Measurements from ENCODE around the gene PCDHB12.
"Not testable (repeated sequence)": the region's sequence is repeated elsewhere in the genome, so short reads cannot be mapped to it uniquely, and the experiment has no call there.

DNA sequence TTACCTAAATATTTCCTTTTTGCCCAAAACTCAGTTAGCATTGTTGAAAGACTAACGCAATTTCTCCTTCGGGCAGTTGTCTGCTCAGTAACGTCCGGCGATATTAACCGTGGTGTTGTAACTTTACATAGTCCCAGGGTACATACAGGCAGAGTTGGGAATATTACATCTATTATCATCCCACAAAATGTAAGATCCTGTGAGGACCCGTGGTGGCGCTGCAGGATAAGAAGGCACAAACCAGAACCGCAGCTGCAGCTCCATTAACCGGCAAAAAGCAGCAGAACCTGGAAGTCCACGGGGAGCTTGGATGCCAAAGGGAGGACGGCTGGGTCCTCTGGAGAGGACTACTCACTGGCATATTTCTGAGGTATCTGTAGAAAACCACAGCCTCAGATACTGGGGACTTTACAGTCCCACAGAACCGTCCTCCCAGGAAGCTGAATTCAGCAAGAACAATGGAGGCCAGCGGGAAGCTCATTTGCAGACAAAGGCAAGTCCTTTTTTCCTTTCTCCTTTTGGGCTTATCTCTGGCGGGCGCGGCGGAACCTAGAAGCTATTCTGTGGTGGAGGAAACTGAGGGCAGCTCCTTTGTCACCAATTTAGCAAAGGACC lies 30.8 kb upstream of the PCDHB12 start, which contains the start of gene PCDHB8:
- TF ChIP-seq, protein P1, sequence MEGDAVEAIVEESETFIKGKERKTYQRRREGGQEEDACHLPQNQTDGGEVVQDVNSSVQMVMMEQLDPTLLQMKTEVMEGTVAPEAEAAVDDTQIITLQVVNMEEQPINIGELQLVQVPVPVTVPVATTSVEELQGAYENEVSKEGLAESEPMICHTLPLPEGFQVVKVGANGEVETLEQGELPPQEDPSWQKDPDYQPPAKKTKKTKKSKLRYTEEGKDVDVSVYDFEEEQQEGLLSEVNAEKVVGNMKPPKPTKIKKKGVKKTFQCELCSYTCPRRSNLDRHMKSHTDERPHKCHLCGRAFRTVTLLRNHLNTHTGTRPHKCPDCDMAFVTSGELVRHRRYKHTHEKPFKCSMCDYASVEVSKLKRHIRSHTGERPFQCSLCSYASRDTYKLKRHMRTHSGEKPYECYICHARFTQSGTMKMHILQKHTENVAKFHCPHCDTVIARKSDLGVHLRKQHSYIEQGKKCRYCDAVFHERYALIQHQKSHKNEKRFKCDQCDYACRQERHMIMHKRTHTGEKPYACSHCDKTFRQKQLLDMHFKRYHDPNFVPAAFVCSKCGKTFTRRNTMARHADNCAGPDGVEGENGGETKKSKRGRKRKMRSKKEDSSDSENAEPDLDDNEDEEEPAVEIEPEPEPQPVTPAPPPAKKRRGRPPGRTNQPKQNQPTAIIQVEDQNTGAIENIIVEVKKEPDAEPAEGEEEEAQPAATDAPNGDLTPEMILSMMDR (IDR thresholded peaks at IDR 0.05) = not testable (repeated sequence)
- not testable (repeated sequence) for TF ChIP-seq POLR2A (IDR thresholded peaks at IDR 0.05)

All from esophagus squamous epithelium (tissue), 4 donors.